SK-N-SH (cell line): ENCODE data around the gene PHLDB2.

Experiments
- CHD2 ChIP-seq: fragments of 150-350 bp; IDR thresholded peaks from 2 replicates; pipeline ENCODE4 v1.6.1; 2018; ENCODE audit warnings: low read length; ENCODE audit not compliant: partially characterized antibody
- CTCF ChIP-seq: fragments of 200-600 bp; sonication (generic); IDR thresholded peaks from 2 replicates; pipeline ENCODE4 v1.6.1; 2017; ENCODE audit warnings: antibody characterized with exemption, mild to moderate bottlenecking, moderate library complexity
- ELF1 ChIP-seq: IDR thresholded peaks from 2 replicates; pipeline ENCODE4 v1.4.0; 2012
- GABPA ChIP-seq: IDR thresholded peaks from 2 replicates; pipeline ENCODE4 v1.4.0; 2012; ENCODE audit warnings: low read depth, mild to moderate bottlenecking
- IRF3 ChIP-seq: fragments of 150-350 bp; IDR thresholded peaks from 2 replicates; pipeline ENCODE4 v1.6.1; 2016; ENCODE audit warnings: mild to moderate bottlenecking, low read depth, low read length
- MXI1 ChIP-seq: IDR thresholded peaks from 2 replicates; pipeline ENCODE4 v1.6.1; 2012; ENCODE audit warnings: mild to moderate bottlenecking, low read depth, low read length, improper control_type of control experiment
- PBX3 ChIP-seq: IDR thresholded peaks from 2 replicates; pipeline ENCODE4; 2012
- RAD21 ChIP-seq: IDR thresholded peaks from 2 replicates; pipeline ENCODE4 v1.6.1; 2012; ENCODE audit warnings: mild to moderate bottlenecking, low read length
- RFX5 ChIP-seq: IDR thresholded peaks from 2 replicates; pipeline ENCODE4 v1.6.1; 2012; ENCODE audit warnings: mild to moderate bottlenecking, improper control_type of control experiment, low read length
- TAF1 ChIP-seq: IDR thresholded peaks from 2 replicates; pipeline ENCODE4 v1.6.1; 2012; ENCODE audit warnings: low read depth, mild to moderate bottlenecking, low read length, moderate library complexity, borderline replicate concordance
- TEAD4 ChIP-seq: IDR thresholded peaks from 2 replicates; pipeline ENCODE4 v1.4.0; 2012; ENCODE audit warnings: mild to moderate bottlenecking, borderline replicate concordance; ENCODE audit not compliant: insufficient read depth
- YY1 ChIP-seq: IDR thresholded peaks from 2 replicates; pipeline ENCODE4 v1.4.0; 2012; ENCODE audit warnings: low read depth, mild to moderate bottlenecking

DNA sequence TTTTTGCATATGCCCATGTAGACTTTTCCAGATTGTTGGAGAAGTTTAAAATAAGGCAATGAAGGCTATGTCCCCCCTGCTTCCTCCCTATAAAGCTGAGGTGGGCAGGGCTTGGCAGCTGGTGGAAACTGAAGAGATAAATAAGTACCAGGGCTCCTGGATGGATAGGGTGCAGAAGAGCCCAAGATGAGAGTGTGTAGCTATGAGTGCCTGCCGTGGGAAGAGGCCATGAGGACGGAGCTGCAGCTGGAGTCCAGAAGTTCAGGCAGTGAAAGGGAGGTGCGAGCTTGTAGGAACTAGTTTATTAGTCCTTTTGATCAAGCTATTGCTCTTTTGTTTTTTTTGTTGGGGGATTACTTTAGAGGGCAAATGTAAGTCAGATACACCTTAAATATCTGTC, 52.4 kb downstream of the PHLDB2 start:
- TF ChIP-seq CTCF (no peak), PBX3 (no peak), GABPA (no peak), TEAD4 (no peak), CHD2 (no peak), TAF1 (no peak), MXI1 (no peak), IRF3 (no peak), RAD21 (no peak), YY1 (no peak), ELF1 (no peak), RFX5 (no peak)
